Right hindlimb (tissue), 1 donor: Measurements from ENCODE around the gene ODAD3.
A peak's percentile ranks its signal among the peaks of the same experiment; 100 is the strongest.
"Not testable (repeated sequence)": the region's sequence is repeated elsewhere in the genome, so short reads cannot be mapped to it uniquely, and the experiment has no call there.

Experiments
- DNase-seq: peaks from one replicate; pipeline ENCODE4 v3.0.0-alpha.2; 2018

ODAD3 gene

DNA sequence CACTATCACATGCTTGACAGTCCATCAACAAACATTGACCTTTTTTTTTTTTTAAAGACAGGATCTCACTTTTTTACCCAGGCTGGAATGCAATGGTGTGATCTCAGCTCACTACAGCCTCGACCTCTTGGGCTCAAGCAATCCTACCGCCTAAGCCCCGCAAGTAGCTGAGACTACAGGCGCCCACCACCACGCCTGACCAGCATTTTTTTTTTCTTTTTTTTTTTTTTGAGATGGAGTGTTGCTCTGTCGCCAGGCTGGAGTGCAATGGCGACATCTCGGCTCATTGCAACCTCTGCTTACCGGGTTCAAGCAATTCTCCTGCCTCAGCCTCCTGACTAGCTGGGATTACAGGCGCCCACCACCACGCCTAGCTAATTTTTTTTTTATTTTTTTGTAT, 24.0 kb upstream of the ODAD3 start:
- DNase-seq = not testable (repeated sequence)

DNA sequence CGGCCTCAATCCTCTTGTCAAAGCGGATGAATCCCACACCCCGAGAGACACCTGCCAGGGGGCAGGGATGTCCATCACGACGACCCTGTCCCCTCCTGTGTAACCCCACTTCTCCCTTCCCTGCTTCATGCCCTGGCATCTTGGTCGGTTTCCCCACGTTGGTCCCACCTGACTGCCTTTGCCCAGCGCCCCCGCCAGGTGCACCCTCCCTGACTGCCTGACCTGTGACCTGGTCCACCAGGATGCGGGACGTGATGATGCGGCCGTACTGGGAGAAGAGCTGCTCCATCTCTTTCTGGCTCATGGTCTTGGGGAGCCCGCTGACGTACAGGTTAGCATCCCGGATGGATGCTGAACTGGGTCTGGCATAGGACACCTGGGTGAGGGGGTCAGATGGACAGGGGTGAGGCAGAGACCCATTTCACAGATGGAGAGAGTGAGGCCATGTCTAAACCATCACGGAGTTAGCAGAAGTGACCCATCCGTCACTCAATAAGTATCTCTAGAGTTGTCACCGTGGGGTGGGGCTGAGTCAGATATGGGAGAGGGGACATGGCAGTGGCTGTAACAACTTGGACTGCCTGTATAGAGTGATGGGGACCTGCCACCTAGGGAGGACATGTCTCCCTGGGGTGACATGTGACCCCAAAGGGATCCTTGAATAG, 23.4 kb upstream of the ODAD3 start:
- DNase-seq = no peak

DNA sequence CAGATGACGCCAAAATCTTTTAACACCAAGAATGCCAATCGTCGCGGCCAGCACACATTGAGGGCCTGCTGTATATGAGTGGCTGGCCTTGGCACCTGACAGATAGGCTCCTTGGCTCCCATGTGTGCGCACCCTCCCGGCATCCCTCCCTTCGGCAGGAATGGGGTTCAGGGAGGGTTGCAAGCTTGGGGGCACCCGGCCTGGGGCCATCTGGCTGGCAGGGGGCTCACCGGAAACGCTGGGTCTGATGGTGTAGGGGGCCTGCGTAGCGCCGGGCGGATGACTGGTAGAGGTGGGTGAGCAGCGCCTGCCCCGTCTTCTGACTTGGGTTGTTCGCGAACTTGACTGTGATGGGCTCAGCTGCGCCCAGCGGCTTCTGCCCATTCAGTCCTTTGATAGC, 22.9 kb upstream of the ODAD3 start:
- no peak for DNase-seq

DNA sequence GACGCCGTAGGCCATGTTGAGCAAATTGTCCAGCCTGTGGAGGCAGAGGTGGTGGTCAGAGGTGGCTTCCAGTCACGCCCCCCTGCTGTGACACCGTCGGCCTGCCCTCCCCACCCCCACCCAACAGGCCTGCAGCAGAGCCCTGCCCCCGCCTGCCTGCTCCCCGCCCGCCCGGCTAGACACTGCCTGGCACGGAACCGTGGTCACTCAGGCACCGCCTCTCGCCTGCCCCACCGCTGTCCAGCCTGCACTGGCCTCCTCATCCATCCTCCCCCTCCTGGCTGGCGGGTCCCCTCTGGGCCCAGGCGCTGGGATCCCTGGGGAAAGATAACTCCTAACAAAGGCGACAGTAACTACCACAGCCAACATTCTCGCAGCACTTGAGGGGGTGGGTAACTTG, 22.2 kb upstream of the ODAD3 start:
- no peak for DNase-seq

DNA sequence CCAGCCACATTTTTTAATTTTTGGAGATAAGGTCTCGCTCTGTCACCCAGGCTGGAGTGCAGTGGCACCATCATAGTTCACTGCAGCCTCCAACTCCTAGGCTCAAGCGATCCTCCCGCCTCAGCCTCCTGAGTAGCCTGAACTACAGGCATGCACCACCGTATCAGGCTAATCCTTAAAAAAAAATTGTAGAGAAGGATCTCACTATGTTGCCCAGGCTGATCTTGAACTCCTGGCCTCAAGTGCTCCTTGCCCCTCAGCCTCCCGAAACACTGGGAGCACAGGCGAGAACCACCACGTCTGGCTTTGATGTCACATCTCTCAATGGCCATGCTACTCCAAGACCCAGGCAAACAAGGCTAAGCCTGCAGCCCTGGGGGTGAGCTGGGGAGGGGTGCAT, 21.7 kb upstream of the ODAD3 start:
- no peak for DNase-seq

DNA sequence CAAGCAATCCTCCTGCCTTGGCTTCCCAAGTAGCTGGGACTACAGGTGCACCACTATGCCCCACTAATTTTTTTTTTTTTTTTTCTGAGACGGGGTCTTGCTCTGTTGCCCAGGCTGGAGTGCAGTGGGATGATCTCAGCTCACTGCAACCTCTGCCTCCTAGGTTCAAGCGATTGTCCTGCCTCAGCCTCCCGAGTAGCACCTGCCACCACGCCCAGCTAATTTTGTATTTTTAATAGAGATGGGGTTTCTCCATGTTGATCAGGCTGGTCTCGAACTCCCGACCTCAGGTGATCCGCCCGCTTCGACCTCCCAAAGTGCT, 20.3 kb upstream of the ODAD3 start:
- DNase-seq = not testable (repeated sequence)

DNA sequence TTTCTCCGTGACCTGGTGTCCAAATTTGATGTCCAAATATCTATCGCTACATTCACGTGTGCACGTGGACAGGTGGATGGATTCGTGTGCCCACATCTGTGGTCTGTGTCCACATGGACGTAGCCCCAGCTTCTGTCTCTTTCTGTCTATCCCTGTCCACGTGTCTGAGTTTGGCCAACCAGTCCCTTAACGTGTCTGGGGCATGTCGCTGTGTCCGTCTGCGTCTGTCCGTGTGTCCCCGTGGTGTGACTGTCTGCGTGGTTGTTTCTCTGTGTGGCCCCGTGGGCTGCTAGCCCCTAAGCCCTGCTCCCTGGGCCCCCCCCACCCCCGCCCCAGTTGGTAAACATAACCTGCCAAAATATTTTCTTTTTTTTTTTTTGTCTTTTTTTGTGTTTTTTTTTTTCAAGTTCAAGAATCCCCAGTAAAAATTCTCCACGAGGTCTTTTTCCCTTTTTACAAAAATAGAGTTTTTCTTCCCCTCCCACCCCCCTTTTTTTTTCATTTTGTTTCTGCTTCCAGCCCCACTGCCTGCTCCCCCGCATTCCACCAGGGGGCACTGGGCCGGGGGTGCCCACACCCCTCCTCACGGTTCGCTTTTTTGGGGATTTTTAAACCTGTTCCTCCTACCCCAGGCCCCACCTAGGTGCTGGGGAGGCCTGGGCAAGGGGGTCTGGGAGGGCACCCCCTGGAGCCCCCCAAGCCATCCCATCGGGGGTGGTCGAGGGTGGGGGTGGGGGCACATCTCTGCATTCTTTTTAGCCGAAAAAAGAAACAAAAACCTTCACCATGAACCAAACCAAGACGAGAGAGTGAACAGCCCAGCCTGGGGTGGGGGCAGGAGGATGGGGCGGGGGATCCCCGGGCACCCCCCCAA, 18.8 kb upstream of the ODAD3 start:
- DNase-seq = no peak

DNA sequence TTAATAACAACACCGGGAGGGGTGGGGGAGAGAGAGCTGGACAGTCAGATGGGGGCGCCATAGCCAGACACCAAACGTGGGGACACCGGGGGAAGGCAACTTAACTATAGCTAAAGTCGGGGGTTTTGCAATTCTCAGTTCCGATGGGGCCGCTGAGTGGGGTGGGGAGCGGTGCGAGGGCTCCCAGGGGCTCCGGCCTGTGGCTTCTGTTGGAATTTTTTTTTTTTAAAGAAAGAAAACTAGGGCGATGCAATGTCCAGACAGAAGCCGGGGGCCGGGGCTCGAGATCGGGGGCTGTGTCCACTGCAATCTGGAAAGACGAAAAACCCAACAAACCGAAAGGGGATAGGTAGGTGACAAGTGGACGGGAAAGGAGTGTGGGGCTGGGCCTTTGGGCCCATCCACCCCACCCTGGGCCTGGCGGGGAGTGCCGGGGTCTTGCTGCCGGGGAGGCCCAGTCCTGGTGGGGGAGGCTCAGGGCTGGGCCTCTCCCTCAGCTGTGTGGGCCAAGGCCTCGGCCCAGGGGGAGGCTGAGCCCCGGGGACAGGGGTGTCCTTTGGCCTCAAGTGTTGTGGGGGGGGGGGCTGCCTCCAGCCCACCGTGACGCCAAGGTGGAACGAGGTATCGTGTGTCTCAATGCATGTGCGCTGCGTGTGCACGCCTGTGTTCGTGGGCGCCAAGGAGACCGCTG, 17.8 kb upstream of the ODAD3 start:
- DNase-seq = no peak

DNA sequence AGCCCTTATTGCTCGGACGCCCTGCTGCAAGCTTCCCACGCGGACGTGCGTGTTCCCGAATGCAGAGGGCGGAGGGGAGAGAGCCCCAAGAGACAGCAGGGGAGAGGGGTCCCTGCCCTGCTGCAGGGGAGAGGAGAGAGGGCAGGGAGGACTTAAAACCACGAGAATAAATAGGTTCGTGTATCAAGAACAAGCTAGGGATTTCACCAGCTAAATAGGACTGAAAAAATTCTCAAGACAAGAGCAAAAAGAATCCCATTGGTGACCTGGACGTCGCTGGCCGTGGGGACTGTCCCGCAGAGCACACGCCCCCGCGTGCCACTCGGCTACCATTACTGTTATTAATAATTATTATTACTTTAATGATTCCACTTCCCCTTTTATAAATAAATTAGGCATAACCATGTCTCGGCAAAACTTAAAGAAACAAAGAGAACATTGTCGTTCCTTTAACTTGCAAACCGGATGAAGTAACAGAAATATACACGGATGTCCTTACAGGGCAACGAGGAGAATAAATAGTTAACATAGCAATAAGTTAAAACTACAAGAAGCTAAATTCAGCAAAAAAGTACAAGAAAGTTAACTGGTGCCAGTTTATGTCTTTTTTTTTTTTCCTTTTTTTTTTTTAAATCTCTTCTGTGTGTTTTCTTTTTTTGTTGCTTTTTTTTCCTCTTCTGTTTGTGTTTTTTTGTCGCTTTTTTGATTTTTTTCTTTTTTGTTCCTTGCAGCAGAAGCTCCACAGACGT, 17.1 kb upstream of the ODAD3 start:
- DNase-seq = no peak

DNA sequence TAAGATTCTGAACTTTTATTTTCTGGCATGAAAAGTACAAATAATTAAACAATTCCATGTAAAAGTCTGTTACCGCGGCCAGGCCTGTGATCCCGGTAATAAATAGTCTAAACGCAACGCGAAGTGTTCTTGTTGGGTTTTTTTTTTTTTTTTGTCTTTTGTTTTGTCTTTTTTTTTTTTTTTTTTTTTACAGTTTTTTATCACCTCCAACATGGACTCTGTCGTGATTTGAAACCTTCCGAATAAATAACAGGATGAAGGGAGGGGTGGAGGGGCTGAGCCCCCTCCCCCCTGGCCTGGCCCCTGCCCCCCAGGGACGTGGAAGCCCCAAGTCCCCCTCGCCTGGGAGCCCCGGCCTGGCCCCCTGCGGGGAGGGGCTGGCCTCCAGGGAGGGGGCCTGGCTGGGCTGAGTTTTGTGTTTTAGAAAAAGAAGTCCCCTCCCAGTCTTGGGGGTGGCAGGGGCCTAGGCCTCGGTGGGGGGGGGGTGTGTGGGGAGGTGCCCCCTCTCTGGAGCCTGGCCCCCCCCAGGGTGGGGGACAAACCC, 16.5 kb upstream of the ODAD3 start:
- no peak for DNase-seq

DNA sequence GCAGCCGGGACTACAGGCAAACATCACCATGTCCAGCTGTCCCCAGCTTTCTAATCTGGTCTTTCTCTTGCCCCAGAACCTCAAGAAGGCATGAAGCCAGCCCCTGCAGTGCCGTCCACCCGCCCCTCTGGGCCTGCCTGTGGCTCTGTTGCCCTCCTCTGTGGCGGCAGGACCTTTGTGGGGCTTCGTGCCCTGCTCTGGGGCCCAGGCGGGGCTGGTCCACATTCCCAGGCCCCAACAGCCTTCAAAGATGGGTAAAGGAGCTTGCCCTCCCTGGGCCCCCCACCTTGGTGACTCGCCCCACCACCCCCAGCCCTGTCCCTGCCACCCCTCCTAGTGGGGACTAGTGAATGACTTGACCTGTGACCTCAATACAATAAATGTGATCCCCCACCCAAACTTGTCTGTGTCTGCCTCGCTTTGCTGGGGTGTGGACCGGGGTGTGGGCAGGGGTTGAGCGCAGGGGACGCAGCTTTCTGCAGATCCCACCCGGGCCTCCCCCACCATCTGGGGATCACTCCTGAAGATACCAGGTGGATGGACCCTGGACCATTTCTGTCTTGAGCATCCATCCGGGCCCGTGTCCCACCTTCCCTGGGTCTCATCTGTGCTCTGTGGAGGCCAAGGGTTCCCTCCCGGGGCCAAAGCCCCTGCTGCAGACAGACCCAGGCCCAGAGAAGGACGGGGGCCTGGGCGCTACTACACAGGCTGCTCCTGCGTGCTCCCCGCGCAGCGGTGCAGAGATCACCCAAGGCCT, 15.8 kb upstream of the ODAD3 start:
- DNase-seq = no peak

DNA sequence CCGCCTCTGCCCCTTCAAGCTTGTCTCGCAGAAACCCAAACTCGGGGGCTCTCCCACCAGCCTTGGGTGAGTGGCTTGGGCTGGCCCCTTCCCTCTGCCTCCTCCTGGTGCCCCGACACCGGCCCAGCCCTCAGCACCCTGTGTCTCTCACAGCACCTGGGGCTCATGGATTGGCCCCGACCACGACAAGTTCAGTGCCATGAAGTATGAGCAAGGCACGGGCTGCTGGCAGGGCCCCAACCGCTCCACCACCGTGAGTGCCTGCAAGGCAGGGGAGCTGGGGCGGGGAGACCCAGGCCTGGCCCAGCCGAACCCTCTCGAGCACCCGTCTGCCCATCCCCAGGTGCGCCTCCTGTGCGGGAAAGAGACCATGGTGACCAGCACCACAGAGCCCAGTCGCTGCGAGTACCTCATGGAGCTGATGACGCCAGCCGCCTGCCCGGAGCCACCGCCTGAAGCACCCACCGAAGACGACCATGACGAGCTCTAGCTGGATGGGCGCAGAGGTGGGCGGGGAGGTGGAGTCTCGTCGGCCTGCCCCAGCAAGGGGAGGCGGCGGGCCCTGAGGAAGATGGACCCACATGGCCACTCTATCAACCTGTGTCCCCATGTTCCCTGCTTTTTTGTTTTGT, 14.1 kb upstream of the ODAD3 start:
- DNase-seq = no peak

DNA sequence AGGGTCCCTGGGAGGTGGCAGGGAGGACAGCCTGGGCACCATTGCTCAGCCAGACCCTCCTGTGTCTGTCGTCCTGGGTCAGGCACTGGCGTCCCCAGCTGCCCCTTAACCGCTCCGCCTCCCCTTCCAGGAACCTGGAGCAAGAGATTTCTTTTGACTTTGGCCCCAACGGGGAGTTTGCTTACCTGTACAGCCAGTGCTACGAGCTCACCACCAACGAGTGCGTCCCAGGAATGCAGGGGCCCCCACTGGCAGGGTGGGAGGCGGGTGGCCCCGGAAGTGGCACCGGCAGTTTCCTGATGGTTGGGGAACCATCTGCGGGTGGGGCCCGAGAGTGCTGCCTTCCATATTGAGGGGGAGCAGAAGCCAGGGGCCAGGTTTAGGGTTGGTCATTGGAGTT, 13.5 kb upstream of the ODAD3 start:
- no peak for DNase-seq

DNA sequence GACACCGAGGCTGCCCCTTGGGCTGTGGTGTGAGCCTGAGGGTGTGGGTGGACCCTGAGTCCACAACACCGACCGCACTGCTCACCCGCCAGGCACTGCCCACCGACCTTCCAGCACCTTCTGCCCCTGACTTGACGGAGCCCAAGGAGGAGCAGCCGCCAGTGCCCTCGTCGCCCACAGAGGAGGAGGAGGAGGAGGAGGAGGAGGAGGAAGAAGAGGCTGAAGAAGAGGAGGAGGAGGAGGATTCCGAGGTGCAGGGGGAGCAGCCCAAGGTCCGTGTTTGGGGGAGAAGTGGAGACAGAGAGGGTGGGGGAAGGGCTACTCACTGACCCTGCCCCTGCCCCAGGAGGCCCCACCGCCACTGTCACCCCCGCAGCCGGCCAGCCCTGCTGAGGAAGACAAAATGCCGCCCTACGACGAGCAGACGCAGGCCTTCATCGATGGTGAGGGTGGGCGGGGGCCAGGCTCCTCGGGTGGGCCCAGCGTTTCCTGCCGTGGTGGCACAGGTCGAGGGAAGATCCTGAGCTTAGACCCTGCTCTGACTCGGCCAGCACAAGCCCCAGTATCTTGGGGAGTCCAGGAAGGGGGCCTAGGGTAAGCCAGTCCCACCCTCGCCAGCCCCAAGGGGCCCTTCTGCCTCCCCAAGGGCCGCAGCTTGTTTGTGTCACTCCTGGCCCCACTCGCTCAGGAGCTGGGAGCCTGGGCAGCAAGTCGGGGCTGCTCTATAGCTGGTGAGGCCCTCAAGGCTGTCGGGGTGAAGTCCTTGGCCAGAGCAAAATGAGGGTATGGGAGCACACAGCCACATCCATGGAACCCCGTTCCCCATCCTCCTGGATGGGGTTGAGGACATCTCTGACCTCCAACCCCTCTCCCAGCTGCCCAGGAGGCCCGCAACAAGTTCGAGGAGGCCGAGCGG, 12.7 kb upstream of the ODAD3 start:
- DNase-seq = no peak

DNA sequence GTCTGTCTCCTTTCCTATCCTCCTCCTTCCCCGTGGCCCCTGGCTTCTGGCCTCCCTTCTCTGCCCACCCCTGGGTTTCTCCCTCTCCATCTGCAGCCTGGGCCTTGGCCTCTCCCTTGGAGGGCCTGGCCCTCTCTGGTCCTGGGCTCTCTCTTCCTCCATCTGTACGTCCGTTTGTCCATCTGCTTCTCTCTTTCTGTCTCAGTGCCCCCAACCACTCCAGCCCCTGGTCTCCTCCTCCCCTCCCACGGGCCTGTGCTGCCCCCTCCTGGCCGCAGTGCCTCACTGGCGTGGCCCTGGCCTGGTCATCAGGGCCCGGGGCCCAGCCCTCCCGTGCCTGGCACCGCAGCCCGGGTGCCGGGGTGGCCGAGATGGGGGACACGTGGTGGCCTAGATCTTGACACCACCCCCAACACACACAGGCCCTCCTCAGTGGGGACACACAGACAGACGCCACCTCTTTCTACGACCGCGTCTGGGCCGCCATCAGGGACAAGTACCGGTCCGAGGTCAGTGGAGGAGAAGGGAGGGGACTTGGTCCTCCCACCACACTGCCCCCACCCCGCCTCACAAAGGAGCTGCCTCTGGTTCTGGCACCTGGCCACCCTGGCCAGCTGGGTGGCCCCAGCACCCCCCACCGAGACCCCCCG, 11.9 kb upstream of the ODAD3 start:
- peak; percentile 48 for DNase-seq

DNA sequence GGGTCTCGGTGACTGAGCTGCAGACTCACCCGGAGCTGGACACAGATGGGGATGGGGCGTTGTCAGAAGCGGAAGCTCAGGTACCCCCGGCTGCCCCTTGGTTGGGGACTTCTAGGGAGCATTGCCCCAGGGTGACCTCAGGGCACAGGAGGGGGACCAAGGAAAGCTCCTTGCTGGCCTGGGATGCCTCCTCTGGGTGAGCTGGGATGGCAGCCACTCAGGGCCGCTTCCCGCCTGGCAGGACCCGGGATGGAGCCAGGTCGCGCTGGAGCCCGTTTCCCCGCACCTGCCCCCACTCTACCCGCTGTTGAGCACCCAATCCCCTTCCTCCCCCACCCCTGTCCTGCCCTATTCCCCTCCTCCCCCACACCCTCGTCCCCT, 11.3 kb upstream of the ODAD3 start:
- DNase-seq = no peak

DNA sequence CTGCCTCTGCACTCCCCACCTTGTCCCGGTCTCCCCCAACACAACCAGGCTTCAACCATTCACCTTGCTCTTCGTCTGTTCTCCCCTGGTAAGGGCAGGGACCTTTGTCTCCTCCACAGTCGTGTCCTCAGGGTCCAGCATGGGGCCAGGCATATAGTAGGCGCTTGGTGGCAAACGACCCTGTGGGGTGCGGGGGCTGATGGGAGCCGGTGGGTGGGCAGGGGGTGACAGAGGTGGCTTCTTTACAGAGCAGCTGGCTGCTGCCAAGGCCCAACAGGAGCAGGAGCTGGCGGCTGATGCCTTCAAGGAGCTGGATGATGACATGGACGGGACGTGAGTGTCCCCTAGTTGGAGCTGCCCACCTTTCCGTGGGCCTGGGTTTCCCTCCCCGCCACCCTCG, 10.2 kb upstream of the ODAD3 start:
- DNase-seq = no peak

DNA sequence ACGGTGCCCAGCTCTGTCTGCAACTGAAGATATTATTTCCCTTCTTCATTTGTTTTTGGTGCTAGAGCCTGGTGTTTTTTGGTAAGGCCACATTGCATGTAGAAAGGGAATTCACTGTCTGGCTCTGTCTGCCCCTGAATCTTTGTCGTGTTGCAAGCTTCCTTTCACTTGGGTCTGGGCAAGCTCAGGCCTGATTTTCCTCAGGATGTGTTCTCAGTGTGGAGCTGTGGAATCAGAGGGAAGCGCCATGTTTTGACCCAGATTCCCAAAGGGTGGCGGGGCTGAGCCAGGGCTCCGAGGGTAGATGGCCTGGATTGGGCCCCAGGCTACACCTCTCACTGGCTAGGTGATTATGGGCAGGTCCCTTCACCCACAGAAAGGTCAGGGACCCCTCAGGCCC, 9.1 kb upstream of the ODAD3 start:
- no peak for DNase-seq

DNA sequence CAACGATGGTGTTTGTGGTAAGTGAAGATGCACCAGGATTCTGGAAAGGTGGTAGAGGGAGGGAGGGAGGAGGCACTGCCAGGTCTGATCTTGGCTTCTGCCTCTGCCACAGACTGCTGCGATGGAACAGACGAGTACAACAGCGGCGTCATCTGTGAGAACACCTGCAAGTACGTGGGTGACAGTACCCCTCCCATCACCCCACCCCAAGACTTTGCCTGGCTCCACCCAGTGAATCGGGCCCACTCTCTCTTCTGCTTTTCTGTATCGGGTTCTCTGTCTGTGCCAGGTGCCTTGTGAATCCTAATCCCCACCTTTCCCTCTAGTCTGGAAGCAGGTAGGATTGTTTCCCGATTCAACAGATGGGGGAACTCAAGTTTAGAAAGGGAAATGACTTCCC, 3.0 kb upstream of the ODAD3 start:
- no peak for DNase-seq

DNA sequence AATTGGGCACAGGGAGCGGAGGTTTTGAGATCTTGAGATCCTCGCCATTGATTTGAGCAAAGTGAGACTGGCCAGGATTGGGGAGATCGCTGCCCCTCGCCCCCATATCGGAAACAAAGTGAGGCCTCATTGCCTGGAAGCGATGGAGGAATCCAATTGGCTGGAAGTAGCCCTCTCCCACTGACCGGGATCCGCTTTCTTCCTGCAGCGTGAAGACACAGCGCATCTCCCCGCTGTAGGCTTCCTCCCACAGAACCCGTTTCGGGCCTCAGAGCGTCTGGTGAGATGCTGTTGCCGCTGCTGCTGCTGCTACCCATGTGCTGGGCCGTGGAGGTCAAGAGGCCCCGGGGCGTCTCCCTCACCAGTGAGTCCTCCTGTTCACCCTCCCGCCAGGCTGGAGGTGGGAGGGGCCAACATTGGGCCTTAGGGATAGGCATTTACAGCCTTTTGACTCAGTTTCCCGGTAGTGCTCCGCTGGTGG, 952 bp upstream of the ODAD3 start:
- no peak for DNase-seq
